ENCODE measurements around the gene SH3GL1.

Gene SH3GL1, protein sequence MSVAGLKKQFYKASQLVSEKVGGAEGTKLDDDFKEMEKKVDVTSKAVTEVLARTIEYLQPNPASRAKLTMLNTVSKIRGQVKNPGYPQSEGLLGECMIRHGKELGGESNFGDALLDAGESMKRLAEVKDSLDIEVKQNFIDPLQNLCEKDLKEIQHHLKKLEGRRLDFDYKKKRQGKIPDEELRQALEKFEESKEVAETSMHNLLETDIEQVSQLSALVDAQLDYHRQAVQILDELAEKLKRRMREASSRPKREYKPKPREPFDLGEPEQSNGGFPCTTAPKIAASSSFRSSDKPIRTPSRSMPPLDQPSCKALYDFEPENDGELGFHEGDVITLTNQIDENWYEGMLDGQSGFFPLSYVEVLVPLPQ

DNA sequence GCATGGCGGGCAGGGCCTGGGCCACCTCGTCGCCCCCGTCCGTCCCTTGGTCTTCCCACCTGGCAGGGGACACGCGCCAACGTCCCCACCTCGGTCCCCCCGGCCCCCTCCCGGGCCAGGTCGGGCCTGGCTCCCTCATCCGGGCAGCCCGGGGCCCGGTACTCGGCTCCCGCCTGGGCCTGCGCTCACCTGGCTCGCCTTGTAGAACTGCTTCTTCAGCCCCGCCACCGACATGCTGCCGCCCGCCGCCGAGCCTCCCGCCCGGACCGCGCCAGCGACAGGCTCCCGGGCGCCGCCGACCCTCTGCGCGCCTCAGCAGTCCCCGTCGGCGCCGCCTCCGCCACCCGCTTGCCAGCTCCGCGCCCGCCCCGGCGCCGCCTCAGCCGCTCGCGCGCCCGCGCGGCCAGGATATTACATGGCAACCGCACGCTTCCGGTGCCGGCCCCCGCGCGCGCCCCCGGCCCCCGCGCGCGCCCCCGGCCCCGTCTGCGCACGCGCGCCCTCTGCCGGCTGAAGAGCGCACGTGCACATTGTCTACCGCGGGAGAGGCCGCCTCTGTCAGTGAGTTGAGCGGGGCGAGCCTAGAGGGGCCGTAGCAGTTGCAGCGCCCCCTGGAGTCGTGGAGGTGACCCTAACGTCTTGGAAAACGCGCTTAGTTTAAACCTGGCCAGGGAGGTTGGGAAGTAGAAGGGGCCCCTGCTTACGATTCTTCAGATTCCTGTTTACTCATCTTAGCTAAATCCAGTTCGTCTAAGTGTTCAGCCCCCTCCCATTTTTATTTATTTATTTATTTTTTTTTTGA, at the start of gene SH3GL1:
TSS of gene SH3GL1 (minus strand) at position 413 of the 802 bp plus-strand sequence. CDS start at position 234, 179 bp downstream.
- DNase-seq: peak; percentile 71

DNA sequence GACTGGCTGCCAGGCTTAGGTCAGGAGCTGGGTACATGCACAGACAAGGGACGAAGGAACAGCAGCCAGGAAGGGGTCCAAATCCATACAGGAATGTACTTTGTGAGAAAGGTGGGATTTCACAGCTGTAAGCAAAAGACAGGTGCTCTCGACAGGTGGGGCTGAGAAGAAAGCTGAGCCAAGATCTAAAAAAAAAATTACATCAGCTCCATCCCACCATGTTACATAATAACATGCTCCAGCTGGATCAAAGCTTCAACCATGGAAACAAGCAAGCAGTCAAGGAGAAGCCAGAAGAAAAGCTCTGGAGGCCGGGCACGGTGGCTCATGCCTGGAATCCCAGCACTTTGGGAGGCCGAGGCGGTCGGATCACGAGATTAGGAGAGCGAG, 49.3 kb upstream of the SH3GL1 start:
- no peak for DNase-seq

DNA sequence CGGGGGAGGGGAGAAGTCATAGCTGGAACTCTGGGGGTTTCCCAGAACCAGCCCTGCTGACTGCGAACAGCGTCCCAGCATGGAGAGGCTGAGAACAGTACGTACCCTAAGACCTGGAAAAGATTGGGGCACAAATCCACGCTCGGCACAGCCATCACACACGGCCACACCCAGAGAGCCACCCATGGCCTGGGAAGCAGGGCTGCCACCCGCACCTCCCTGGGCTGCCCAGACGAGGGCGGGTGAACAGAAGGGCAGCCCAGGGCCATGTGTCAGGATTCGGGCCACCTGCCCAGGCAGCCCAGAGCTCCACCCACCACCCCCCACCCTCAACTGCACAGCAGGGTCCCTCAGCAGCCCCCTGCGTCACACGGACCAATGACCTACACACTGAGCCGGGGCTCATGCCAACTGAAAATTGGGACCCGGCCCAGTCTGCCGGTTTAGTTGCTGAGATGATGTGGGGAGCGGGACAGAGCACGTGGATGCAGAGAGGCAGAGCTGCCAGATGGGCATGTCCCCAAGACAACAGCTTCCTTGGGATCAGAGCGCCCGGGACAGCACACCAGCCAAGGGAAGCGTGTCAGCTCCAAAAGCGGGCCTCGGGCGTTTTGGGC, 48.8 kb upstream of the SH3GL1 start:
- DNase-seq: no peak

- no peak for DNase-seq
These were observed 48.0 kb upstream of the SH3GL1 start for GRCh38 chr19:4448147-4448985.

GRCh38 chr19:4447327-4448146, 47.2 kb upstream of the SH3GL1 start:
- no peak for DNase-seq

- no peak for DNase-seq
These were observed 46.4 kb upstream of the SH3GL1 start for GRCh38 chr19:4446704-4447200.

GRCh38 chr19:4445963-4446703, 45.8 kb upstream of the SH3GL1 start:
- no peak for DNase-seq

DNA sequence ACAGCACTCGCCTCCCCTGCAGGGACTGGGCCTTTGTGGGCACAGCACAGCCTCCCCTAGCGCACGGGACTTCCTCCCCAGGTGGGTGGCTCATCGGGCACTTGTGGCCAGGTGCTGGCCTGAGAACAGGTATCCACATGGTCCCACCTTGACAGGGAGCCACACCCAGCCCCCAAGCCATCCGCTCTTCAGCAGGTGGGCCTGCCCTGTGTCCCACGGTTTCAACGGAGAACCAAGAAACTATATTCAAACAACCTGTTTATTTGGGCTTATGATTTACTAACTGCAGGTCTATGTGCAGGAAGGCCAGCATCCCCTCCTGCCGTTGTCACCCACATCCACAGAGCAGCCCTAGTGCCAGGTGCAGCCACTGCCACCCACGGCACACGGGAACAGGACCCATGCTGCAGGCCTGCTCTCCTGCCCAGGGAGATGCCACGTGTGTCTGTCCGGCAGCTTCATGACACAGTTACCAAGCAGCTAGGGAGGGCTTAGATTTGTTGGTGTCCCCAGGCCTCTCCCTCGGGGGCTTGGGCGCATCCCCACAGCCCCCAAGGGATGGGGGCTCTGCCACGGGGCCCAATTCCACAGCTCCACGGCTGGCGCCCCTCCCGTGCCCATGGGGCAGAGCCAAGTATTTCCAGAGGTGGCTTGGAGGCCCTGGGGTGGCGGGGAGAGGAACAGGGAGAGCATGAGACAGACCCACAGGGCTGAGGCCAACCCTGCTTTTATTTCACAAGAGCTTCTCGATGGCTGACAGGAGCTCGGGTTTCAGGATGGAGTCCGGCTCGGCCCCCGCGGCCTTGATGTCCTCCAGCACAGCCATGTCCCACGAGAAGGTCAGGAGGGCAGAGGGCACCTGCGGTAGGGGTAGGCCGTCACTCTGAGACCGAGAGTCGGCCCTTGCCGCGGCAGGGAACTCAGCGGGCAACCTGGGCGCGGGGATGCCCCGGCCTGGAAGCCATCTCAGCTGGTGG, 44.7 kb upstream of the SH3GL1 start:
- no peak for DNase-seq

- no peak for DNase-seq
These were observed 43.8 kb upstream of the SH3GL1 start for GRCh38 chr19:4443966-4444764.

DNA sequence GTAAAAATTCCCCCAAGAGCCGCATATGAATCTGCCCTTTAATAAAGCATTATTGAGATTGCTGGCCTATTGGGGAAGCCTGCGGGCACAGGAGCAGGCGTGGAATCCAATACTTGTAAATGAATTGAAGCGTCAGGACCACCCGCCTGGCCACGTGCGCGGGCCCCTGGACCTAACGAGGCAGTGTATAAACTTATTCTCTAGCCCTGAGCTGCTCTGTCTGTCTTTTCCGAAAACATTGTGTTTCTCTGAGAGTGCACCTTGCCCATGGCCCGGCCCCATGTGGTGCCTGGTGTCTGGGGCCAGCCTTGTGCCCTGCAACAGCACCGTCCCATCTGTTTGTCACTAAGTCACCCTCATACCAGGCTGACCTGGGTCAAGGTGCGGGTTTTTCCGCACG, 42.8 kb upstream of the SH3GL1 start:
- DNase-seq: no peak

- no peak for DNase-seq
These were observed 42.4 kb upstream of the SH3GL1 start for GRCh38 chr19:4442819-4443146.

DNA sequence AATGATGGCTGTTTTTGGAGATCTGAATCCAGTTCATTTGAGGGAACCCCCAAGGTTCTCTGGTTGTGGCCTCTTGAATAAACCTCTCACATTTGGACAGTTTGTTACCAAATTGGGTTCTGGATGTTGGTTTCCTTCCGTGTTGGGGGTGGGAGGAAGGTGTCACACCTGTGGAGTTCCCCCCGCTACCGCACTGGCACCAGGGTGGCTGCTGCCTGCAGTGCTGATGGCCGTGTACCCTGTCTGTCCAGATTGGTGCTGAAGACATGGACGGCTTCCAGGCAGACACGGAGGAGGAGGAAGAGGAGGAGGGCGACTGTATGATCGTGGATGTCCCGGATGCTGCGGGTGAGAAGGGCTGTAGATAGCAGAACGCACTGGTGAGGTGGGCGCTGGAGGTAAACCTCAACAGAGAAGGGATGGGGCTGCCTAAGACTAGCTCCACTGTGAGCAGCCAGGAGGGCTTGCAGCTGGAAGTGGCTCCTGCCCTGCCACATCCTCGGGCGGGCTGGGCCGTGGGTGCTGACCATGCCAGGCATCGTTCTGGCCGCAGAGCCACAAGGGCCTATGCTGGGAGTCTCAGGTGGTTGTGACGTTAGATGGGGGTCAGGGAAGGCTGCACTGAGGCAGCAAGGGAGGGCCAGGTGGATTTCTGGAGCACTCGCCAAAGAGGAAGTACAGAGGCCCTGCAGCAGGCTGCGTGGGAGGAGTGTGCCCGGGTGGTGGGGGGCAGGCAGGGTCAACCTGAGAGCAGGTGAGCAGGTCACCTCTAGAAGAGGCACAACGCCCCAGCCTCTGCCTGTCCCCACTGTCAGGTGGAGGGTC, 41.9 kb upstream of the SH3GL1 start:
- no peak for DNase-seq

DNA sequence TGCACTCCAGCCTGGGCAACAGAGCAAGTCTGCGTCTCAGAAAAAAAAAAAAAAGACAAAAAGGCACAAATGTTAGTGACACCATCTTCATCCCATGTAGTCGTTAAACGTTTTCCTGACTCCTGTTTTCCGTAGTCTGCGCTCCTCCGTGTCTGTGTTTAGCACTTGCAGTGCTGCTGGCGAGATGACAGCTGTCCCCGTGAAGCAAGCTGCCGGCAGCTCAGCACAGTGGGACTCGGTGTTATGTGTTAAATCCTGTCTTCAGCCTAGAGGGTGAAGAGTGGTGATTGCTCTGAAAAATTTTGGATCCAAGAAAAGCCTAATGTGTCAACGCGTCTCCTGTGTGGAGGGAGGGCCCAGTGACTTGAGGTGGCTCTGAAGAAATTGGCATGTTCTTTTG, 38.9 kb upstream of the SH3GL1 start:
- DNase-seq: no peak

GRCh38 chr19:4437103-4437502, 36.8 kb upstream of the SH3GL1 start:
- no peak for DNase-seq

GRCh38 chr19:4436231-4436630, 35.9 kb upstream of the SH3GL1 start:
- no peak for DNase-seq

- DNase-seq: no peak
These were observed 34.0 kb upstream of the SH3GL1 start for GRCh38 chr19:4434391-4434790.

- DNase-seq: no peak
These were observed 32.7 kb upstream of the SH3GL1 start for GRCh38 chr19:4432918-4433506.
